Thymus (tissue), 11 donors: ENCODE measurements around the gene RAMAC. TPM values are rescaled to one million over a fixed set of nuclear protein-coding genes. Genes with fewer than 3 reads are reported as not detected.

Experiments used
- DNase-seq, 9 donors: peaks; one replicate each; pipeline ENCODE4 v3.0.0-alpha.2; 2013; ENCODE audit warnings: low spot score in 9 of 9, low read depth in 6 of 9, missing footprints in 1 of 9
- H3K27ac ChIP-seq, 2 donors: one replicate each; pipeline ENCODE4 v1.5.1; 2013; ENCODE audit warnings: control low read depth in 1 of 2, low read depth in 1 of 2, low read length in 1 of 2, mild to moderate bottlenecking in 1 of 2, moderate library complexity in 1 of 2
- H3K27me3 ChIP-seq, 2 donors: one replicate each; pipeline ENCODE4 v1.5.1; 2013; ENCODE audit warnings: low read length in 1 of 2; ENCODE audit not compliant: control insufficient read depth in 2 of 2, insufficient read depth in 1 of 2
- H3K36me3 ChIP-seq, 2 donors: one replicate each; pipeline ENCODE4 v1.5.1; 2013; ENCODE audit warnings: low read length in 1 of 2, mild to moderate bottlenecking in 1 of 2, moderate library complexity in 1 of 2; ENCODE audit not compliant: control insufficient read depth in 2 of 2, insufficient read depth in 2 of 2
- H3K4me1 ChIP-seq, 2 donors: one replicate each; pipeline ENCODE4 v1.5.1; 2013; ENCODE audit warnings: low read length in 2 of 2; ENCODE audit not compliant: control insufficient read depth in 2 of 2, insufficient read depth in 2 of 2
- H3K4me3 ChIP-seq, 2 donors: one replicate each; pipeline ENCODE4 v1.5.1; 2013; ENCODE audit warnings: low read length in 2 of 2, control low read depth in 1 of 2, mild to moderate bottlenecking in 1 of 2
- H3K9me3 ChIP-seq, 2 donors: one replicate each; pipeline ENCODE4 v1.5.1; 2013; ENCODE audit warnings: low read length in 1 of 2, mild to moderate bottlenecking in 1 of 2; ENCODE audit not compliant: control insufficient read depth in 2 of 2, insufficient read depth in 1 of 2
- WGBS: extraction: QIAGEN DNeasy Blood & Tissue Kit; methylation state at CpG from one replicate; pipeline ENCODE4 v1.1.7; 2013; 5-methylcytosine and 5-hydroxymethylcytosine counted together
- polyA plus RNA-seq: library from polyadenylated mRNA; stranded (reverse); fragments of 200-250 nt; gene quantifications from one replicate; pipeline ENCODE4 v1.2.3, GENCODE V29; 2013
- total RNA-seq: library from RNA; stranded (reverse); fragments of 120-200 nt; gene quantifications from one replicate; pipeline ENCODE4 v1.2.4, GENCODE V29; 2013
- donor health status: healthy.

The RAMAC gene
- total and polyA plus RNA-seq, 2 donors: 39.6 to 42.0 TPM

- H3K4me3 ChIP-seq: no peak overlapping the region
- H3K4me1 ChIP-seq: no peaks in the 10 kb centered on the region
- no peaks in the 10 kb centered on the region for H3K9me3 ChIP-seq
- H3K36me3 ChIP-seq: no peaks in the 10 kb centered on the region
- H3K27me3 ChIP-seq: no peaks in the 10 kb centered on the region
- no peak overlapping the region for H3K27ac ChIP-seq
- WGBS: 89% methylated on average over 1 of the region's 1 CpG
- no peak for DNase-seq
These were observed 13.0 kb upstream of the RAMAC start for GRCh38 chr15:82972990-82973389.

GRCh38 chr15:82977076-82977475, 8.9 kb upstream of the RAMAC start:
- Histone ChIP-seq H3K27ac (no peak overlapping the region), H3K36me3 (no peaks in the 10 kb centered on the region), H3K4me3 (no peak overlapping the region), H3K4me1 (no peaks in the 10 kb centered on the region), H3K9me3 (no peaks in the 10 kb centered on the region), H3K27me3 (no peaks in the 10 kb centered on the region)
- WGBS: 95% methylated on average over 1 of the region's 1 CpG
- DNase-seq: no peak

DNA sequence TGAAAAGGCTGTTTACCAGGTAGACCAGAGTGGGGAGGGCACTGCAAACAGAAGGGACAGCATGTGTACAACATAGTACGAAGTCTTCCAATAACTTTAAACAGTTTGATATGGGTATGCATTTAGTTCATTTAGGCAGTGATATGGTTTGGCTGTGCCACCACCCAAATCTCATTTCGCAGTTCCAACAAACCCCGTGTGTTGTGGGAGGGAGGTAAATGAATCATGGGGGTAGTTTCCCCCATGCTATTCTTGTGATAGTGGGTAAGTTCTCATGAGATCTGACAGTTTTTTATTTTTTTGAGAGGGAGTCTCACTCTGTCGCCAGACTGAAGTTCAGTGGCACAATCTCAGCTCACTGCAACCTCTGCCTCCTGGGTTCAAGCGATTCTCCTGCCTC, 7.6 kb upstream of the RAMAC start:
- WGBS: 96% methylated on average over 5 of the region's 5 CpGs
- H3K36me3 ChIP-seq: no peaks in the 10 kb centered on the region
- H3K27me3 ChIP-seq: no peaks in the 10 kb centered on the region
- H3K4me3 ChIP-seq: no peak overlapping the region
- H3K9me3 ChIP-seq: no peaks in the 10 kb centered on the region
- H3K27ac ChIP-seq: no peak overlapping the region
- no peak for DNase-seq
- no peaks in the 10 kb centered on the region for H3K4me1 ChIP-seq

DNA sequence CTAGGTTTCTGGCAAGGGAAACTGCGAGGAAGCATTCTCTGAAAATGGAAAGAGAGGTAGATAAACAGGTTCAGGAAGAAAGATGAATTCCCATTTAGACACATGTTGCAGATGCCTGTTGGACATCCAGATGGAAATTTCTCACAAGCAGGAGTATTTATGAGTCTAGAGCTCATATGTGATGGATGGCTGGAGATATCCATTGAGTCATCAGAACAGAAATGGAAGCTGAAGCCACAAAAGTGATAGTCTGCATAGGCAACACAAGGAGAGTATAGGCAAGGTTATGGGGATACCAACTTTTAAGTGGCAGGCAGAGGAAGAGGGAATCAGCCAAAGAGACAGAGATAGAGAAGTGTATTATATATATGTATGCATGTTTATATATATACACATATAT, 6.3 kb upstream of the RAMAC start:
- DNase-seq: no peak
- 94% methylated on average over 1 of the region's 1 CpG for WGBS
- H3K27ac ChIP-seq: no peak overlapping the region
- no peaks in the 10 kb centered on the region for H3K9me3 ChIP-seq
- H3K36me3 ChIP-seq: no peaks in the 10 kb centered on the region
- H3K4me1 ChIP-seq: no peaks in the 10 kb centered on the region
- H3K27me3 ChIP-seq: no peaks in the 10 kb centered on the region
- H3K4me3 ChIP-seq: no peak overlapping the region

- 90% methylated on average over 2 of the region's 2 CpGs for WGBS
- Histone ChIP-seq H3K4me1 (peaks cover 5 to 6% of the 10 kb centered on the region in 2 donors), H3K36me3 (no peaks in the 10 kb centered on the region), H3K27me3 (no peaks in the 10 kb centered on the region), H3K27ac (no peak overlapping the region), H3K4me3 (no peak overlapping the region), H3K9me3 (no peaks in the 10 kb centered on the region)
- DNase-seq: no peak
These were observed 5.0 kb upstream of the RAMAC start for GRCh38 chr15:82980981-82981380.

GRCh38 chr15:82986442-82986780, 401 bp downstream of the RAMAC start:
- under 1% methylated on average over 12 of the region's 12 CpGs for WGBS
- no peaks in the 10 kb centered on the region for H3K27me3 ChIP-seq
- peak overlapping the region; percentile 74 to 75 for H3K4me3 ChIP-seq
- H3K27ac ChIP-seq: peak overlapping the region; percentile 61 to 88
- H3K4me1 ChIP-seq: peaks cover 11% of the 10 kb centered on the region in 2 donors
- H3K9me3 ChIP-seq: no peaks in the 10 kb centered on the region
- peak in 6 of 9 donors; percentile 16 to 60 (median 31) for DNase-seq
- peaks cover 2 to 6% of the 10 kb centered on the region in 2 donors for H3K36me3 ChIP-seq

DNA sequence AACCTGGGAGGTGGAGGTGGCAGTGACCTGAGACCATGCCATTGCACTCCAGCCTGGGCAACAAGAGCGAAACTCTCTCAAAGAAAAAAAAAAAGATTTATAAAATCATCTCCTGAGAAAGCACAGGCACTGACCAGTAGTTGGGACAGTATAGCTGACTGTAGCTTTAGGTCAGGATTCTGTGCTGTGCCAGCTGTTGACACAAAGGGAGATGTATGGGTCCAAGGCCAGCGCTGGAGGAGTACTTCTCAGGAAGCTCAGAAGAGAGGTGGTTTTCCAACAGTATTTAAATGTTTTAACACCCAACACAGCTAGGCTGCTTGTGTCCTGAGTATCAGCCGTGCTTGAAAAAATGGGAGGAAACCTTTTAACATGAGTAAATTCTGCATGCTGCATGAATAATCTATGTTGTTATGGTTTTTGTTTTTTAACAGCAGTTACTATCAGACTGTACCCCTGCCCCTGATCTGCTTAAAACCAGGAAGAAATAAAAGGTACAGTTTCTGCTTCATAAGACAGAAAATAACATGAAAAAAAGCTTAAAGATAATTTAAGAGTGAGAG, 6.5 kb downstream of the RAMAC start:
- no peak for DNase-seq
- peaks cover 4 to 8% of the 10 kb centered on the region in 2 donors for H3K36me3 ChIP-seq
- no peaks in the 10 kb centered on the region for H3K4me1 ChIP-seq
- no peak overlapping the region for H3K27ac ChIP-seq
- no peak overlapping the region for H3K4me3 ChIP-seq
- H3K9me3 ChIP-seq: no peaks in the 10 kb centered on the region
- 97% methylated on average over 3 of the region's 3 CpGs for WGBS
- no peaks in the 10 kb centered on the region for H3K27me3 ChIP-seq

DNA sequence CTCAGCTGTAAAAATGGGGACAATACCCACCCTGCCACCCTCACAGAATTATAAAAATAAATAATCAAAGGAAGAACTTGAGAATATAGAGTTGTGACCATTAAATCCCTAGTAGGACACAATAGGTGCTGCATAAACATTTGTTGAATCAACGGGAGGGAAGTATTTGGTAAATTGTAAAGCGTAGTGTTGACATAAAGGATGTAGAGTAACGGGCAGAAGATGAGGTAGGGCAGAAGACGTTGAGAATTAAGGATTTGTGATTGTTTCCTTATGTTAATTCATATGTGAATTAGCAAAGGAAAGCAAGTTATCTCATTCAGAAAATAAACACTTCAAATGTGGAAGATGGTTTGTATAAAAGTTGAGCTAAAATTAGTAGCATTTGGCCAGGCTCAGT, 7.1 kb downstream of the RAMAC start:
- H3K27ac ChIP-seq: no peak overlapping the region
- H3K9me3 ChIP-seq: no peaks in the 10 kb centered on the region
- H3K4me1 ChIP-seq: no peaks in the 10 kb centered on the region
- no peak overlapping the region for H3K4me3 ChIP-seq
- no peak for DNase-seq
- 95% methylated on average over 4 of the region's 4 CpGs for WGBS
- H3K36me3 ChIP-seq: peaks cover 4 to 8% of the 10 kb centered on the region in 2 donors
- H3K27me3 ChIP-seq: no peaks in the 10 kb centered on the region

GRCh38 chr15:82995076-82995475, 9.1 kb downstream of the RAMAC start:
- Histone ChIP-seq H3K9me3 (no peaks in the 10 kb centered on the region), H3K27ac (no peak overlapping the region), H3K4me1 (peaks cover 0 to 2% of the 10 kb centered on the region in 2 donors), H3K36me3 (peaks cover 3 to 4% of the 10 kb centered on the region in 2 donors), H3K27me3 (no peaks in the 10 kb centered on the region), H3K4me3 (no peak overlapping the region)
- 97% methylated on average over 2 of the region's 2 CpGs for WGBS
- no peak for DNase-seq

GRCh38 chr15:82995938-82996337, 9.9 kb downstream of the RAMAC start:
- DNase-seq: no peak
- WGBS: 94% methylated on average over 3 of the region's 3 CpGs

More at GRCh38 chr15:82995938-82996337, 9.9 kb downstream of the RAMAC start:
- Histone ChIP-seq H3K36me3 (peaks cover 3 to 4% of the 10 kb centered on the region in 2 donors), H3K9me3 (no peaks in the 10 kb centered on the region), H3K27ac (no peak overlapping the region), H3K4me1 (peaks cover 0 to 4% of the 10 kb centered on the region in 2 donors), H3K4me3 (no peak overlapping the region), H3K27me3 (no peaks in the 10 kb centered on the region)
